ENCODE results near the gene PARM1.

Gene PARM1

GRCh38 chr4:74950200-74950599, 17.3 kb downstream of the PARM1 start:
- Histone ChIP-seq H3K36me3 (ENCODE audit: control insufficient read depth, insufficient read depth, low read length) (no peaks in the 10 kb centered on the region), H3K4me1 (no peaks in the 10 kb centered on the region), H3K79me2 (no peaks in the 10 kb centered on the region), H3K9me3 (ENCODE audit: control insufficient read depth, low read length) (no peaks in the 10 kb centered on the region), H3K9ac (no peak overlapping the region), H3K4me2 (ENCODE audit: low read length) (no peak overlapping the region), H3K27me3 (ENCODE audit: control insufficient read depth, insufficient read depth, low read length) (no peaks in the 10 kb centered on the region), H3K27ac (no peak overlapping the region), H3K4me3 (ENCODE audit: low read depth, low read length) (no peak overlapping the region), H2AFZ (no peak overlapping the region)
- no peak for TF ChIP-seq CTCF (IDR thresholded peaks at IDR 0.05)

- Histone ChIP-seq H3K4me2 (ENCODE audit: low read length) (no peak overlapping the region), H3K9me3 (ENCODE audit: control insufficient read depth, low read length) (no peaks in the 10 kb centered on the region), H3K27ac (no peak overlapping the region), H3K4me1 (no peaks in the 10 kb centered on the region), H2AFZ (no peak overlapping the region), H3K9ac (no peak overlapping the region), H3K36me3 (ENCODE audit: control insufficient read depth, insufficient read depth, low read length) (no peaks in the 10 kb centered on the region), H3K79me2 (no peaks in the 10 kb centered on the region), H3K4me3 (ENCODE audit: low read depth, low read length) (no peak overlapping the region), H3K27me3 (ENCODE audit: control insufficient read depth, insufficient read depth, low read length) (no peaks in the 10 kb centered on the region)
- TF ChIP-seq CTCF (IDR thresholded peaks at IDR 0.05), result no peak
Measured at GRCh38 chr4:74950882-74951281, 18.0 kb downstream of the PARM1 start.

- Histone ChIP-seq H2AFZ (no peak overlapping the region), H3K79me2 (no peaks in the 10 kb centered on the region), H3K4me1 (no peaks in the 10 kb centered on the region), H3K4me3 (ENCODE audit: low read depth, low read length) (no peak overlapping the region), H3K27ac (no peak overlapping the region), H3K27me3 (ENCODE audit: control insufficient read depth, insufficient read depth, low read length) (no peaks in the 10 kb centered on the region), H3K36me3 (ENCODE audit: control insufficient read depth, insufficient read depth, low read length) (no peaks in the 10 kb centered on the region), H3K9me3 (ENCODE audit: control insufficient read depth, low read length) (no peaks in the 10 kb centered on the region), H3K9ac (no peak overlapping the region), H3K4me2 (ENCODE audit: low read length) (no peak overlapping the region)
- no peak for TF ChIP-seq CTCF (IDR thresholded peaks at IDR 0.05)
Measured at GRCh38 chr4:74953647-74954046, 20.7 kb downstream of the PARM1 start.

GRCh38 chr4:74958881-74959280, 26.0 kb downstream of the PARM1 start:
- no peak overlapping the region for H3K4me2 ChIP-seq (ENCODE audit: low read length)
- H3K4me1 ChIP-seq, result no peaks in the 10 kb centered on the region
- H3K9ac ChIP-seq, result no peak overlapping the region
- H3K27me3 ChIP-seq (ENCODE audit: control insufficient read depth, insufficient read depth, low read length), result no peaks in the 10 kb centered on the region
- H3K4me3 ChIP-seq (ENCODE audit: low read depth, low read length), result no peak overlapping the region
- H3K27ac ChIP-seq, result no peak overlapping the region
- no peaks in the 10 kb centered on the region for H3K79me2 ChIP-seq
- no peaks in the 10 kb centered on the region for H3K36me3 ChIP-seq (ENCODE audit: control insufficient read depth, insufficient read depth, low read length)
- no peak overlapping the region for H2AFZ ChIP-seq
- no peak for TF ChIP-seq CTCF (IDR thresholded peaks at IDR 0.05)
- H3K9me3 ChIP-seq (ENCODE audit: control insufficient read depth, low read length), result no peaks in the 10 kb centered on the region

GRCh38 chr4:74961230-74961629, 28.3 kb downstream of the PARM1 start:
- Histone ChIP-seq H3K4me1 (no peaks in the 10 kb centered on the region), H3K27me3 (ENCODE audit: control insufficient read depth, insufficient read depth, low read length) (no peaks in the 10 kb centered on the region), H3K79me2 (no peaks in the 10 kb centered on the region), H3K27ac (no peak overlapping the region), H3K9me3 (ENCODE audit: control insufficient read depth, low read length) (no peaks in the 10 kb centered on the region), H3K9ac (no peak overlapping the region), H3K4me3 (ENCODE audit: low read depth, low read length) (no peak overlapping the region), H3K4me2 (ENCODE audit: low read length) (no peak overlapping the region), H3K36me3 (ENCODE audit: control insufficient read depth, insufficient read depth, low read length) (no peaks in the 10 kb centered on the region), H2AFZ (no peak overlapping the region)
- no peak for TF ChIP-seq CTCF (IDR thresholded peaks at IDR 0.05)

All from parathyroid adenoma (tissue), 2 donors.